ENCODE measurements around the gene PLEKHF1. TPM values are rescaled to one million over a fixed set of nuclear protein-coding genes. Genes with fewer than 3 reads are reported as not detected.

The PLEKHF1 gene
- total and polyA plus RNA-seq, 2 experiments from 2014 or later = 10.1 to 25.1 TPM

DNA sequence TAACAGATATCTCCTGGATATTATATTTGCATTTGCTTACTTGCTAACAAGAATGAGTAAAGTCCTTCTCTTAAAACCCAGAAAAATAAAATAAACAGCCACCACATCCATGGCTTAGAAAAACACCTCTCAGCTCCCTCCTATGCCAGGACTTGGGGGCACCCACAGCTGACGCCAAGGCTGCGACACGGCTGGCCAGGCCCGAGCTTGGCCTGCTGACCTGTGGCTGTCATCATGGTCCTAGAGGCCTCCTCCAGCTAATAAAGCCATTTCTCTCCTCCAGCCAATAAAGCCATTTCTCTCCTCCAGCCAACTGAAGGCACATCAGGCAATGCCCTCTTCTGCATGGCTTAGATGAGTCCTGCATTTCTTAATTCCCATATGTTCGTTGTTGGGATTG lies 28.9 kb downstream of the PLEKHF1 start (continued):
- TF ChIP-seq CREB1 (CRISPR knock-in tag; IDR thresholded peaks at IDR 0.05; ENCODE audit: low read depth) (no peak), ETS1 (IDR thresholded peaks at IDR 0.05) (no peak), EZH2 (IDR thresholded peaks at IDR 0.05; ENCODE audit: low read depth, unreplicated experiment) (no peak)
- TF ChIP-seq, protein P1, sequence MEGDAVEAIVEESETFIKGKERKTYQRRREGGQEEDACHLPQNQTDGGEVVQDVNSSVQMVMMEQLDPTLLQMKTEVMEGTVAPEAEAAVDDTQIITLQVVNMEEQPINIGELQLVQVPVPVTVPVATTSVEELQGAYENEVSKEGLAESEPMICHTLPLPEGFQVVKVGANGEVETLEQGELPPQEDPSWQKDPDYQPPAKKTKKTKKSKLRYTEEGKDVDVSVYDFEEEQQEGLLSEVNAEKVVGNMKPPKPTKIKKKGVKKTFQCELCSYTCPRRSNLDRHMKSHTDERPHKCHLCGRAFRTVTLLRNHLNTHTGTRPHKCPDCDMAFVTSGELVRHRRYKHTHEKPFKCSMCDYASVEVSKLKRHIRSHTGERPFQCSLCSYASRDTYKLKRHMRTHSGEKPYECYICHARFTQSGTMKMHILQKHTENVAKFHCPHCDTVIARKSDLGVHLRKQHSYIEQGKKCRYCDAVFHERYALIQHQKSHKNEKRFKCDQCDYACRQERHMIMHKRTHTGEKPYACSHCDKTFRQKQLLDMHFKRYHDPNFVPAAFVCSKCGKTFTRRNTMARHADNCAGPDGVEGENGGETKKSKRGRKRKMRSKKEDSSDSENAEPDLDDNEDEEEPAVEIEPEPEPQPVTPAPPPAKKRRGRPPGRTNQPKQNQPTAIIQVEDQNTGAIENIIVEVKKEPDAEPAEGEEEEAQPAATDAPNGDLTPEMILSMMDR (conservative IDR thresholded peaks at IDR 0.05; ENCODE audit: low read depth in 2 of 2) = no peak

- Histone ChIP-seq H3K36me3 (ENCODE audit: insufficient read depth) (no peaks in the 10 kb centered on the region; the same call in 1 of the 2 replicates), H2AFZ (no peak overlapping the region), H3K27ac (ENCODE audit: low read depth) (no peak overlapping the region), H3K79me2 (replicated peaks; ENCODE audit: insufficient read depth) (no peaks in the 10 kb centered on the region), H3K4me2 (no peak overlapping the region), H3F3A (replicated peaks; ENCODE audit: low read depth) (no peaks in the 10 kb centered on the region), H3K27me3 (ENCODE audit: insufficient read depth) (no peaks in the 10 kb centered on the region), H3K4me1 (ENCODE audit: insufficient read depth) (no peaks in the 10 kb centered on the region), H3K4me3 (no peak overlapping the region), H3K9me2 (ENCODE audit: insufficient read depth) (no peaks in the 10 kb centered on the region), H4K20me1 (replicated peaks; ENCODE audit: insufficient read depth) (no peaks in the 10 kb centered on the region)
- ATAC-seq (peak; percentile 99), DNase-seq (ENCODE audit: low spot score) (peak; percentile 85)
- Mint-ChIP-seq H3K4me1 (peaks cover 7% of the 10 kb centered on the region; the same call in 2 of the 3 replicates), H3K36me3 (ENCODE audit: low read depth) (no peaks in the 10 kb centered on the region; the same call in 2 of the 3 replicates), H3K27ac (no peak overlapping the region), H3K9me3 (peaks cover 29% of the 10 kb centered on the region), H3K4me3 (no peak overlapping the region), H3K27me3 (ENCODE audit: insufficient read depth, low read depth, poor library complexity) (peaks cover 7% of the 10 kb centered on the region)
- TF ChIP-seq STAT1 (IDR thresholded peaks at IDR 0.05; ENCODE audit: unreplicated experiment) = no peak
- TF ChIP-seq, protein P1 (conservative IDR thresholded peaks at IDR 0.05; ENCODE audit: low read depth in 2 of 2) = peak; percentile 77 to 91
Observed at GRCh38 chr19:29694669-29695627, 29.7 kb downstream of the PLEKHF1 start.

Data from GM23338 (cell line).